Liver (tissue), 3 donors: ENCODE measurements around the gene MGAT5.

ENCODE experiments used
- FOXA1 ChIP-seq: IDR thresholded peaks from 2 replicates; pipeline ENCODE4 v1.6.1; 2016; ENCODE audit warnings: antibody characterized with exemption
- JUND ChIP-seq, 2 donors: IDR thresholded peaks; 2 replicates each; pipeline ENCODE4 v1.6.1; 2016; ENCODE audit warnings: antibody characterized with exemption in 2 of 2
- NR2F2 ChIP-seq: IDR thresholded peaks from 2 replicates; pipeline ENCODE4 v1.6.1; 2016; ENCODE audit warnings: antibody characterized with exemption
- RAD21 ChIP-seq, 2 donors: IDR thresholded peaks; 2 replicates each; pipeline ENCODE4 v1.6.1; 2016; ENCODE audit warnings: antibody characterized with exemption in 2 of 2, mild to moderate bottlenecking in 2 of 2
- RXRA ChIP-seq, 2 donors: IDR thresholded peaks; 2 replicates each; pipeline ENCODE4 v1.6.1; 2017 to 2018; ENCODE audit warnings: antibody characterized with exemption in 2 of 2, mild to moderate bottlenecking in 1 of 2
- SP1 ChIP-seq: IDR thresholded peaks from 2 replicates; pipeline ENCODE4 v1.6.1; 2018; ENCODE audit warnings: antibody characterized with exemption, mild to moderate bottlenecking
- TAF1 ChIP-seq: conservative IDR thresholded peaks from 2 replicates; pipeline ENCODE4 v1.6.1; 2016; ENCODE audit warnings: antibody characterized with exemption, mild to moderate bottlenecking
- TF ChIP-seq, protein P1 (sequence below): fragments of 150-350 bp; IDR thresholded peaks from 2 replicates; pipeline ENCODE4 v1.5.1; 2017; ENCODE audit warnings: improper control_type of control experiment, low read depth, low read length; ENCODE audit not compliant: missing input control
- TF ChIP-seq, protein P2 (sequence below): IDR thresholded peaks from 2 replicates; pipeline ENCODE4 v1.6.1; 2016; ENCODE audit warnings: antibody characterized with exemption
- TF ChIP-seq, protein P3 (sequence below): IDR thresholded peaks from 2 replicates; pipeline ENCODE4 v1.6.1; 2016; ENCODE audit warnings: antibody characterized with exemption
- donor health status: healthy.
- donor health status: healthy.

DNA sequence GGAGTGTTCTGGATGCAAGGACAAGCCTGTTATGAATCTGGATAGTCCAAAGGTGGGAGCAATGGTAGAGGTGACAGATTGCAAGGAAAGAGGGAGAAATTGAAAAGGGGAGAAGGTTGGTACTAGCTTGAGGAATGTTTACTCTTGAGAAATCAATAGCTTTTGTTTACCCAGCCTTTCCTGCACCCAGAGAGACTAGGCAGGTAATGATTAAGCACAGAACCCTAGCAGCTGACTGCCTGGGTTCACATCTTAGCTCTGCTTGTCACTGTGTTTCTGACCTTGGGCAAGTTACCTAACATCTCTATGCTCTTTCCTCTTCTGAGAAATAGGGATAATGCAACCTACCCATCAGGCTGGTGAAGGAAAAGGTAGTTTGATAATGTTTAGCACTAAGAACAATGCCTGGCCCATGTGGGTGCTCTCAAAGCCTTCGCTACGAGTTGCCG is 178.6 kb downstream of the MGAT5 start:
- TF ChIP-seq, protein P1, sequence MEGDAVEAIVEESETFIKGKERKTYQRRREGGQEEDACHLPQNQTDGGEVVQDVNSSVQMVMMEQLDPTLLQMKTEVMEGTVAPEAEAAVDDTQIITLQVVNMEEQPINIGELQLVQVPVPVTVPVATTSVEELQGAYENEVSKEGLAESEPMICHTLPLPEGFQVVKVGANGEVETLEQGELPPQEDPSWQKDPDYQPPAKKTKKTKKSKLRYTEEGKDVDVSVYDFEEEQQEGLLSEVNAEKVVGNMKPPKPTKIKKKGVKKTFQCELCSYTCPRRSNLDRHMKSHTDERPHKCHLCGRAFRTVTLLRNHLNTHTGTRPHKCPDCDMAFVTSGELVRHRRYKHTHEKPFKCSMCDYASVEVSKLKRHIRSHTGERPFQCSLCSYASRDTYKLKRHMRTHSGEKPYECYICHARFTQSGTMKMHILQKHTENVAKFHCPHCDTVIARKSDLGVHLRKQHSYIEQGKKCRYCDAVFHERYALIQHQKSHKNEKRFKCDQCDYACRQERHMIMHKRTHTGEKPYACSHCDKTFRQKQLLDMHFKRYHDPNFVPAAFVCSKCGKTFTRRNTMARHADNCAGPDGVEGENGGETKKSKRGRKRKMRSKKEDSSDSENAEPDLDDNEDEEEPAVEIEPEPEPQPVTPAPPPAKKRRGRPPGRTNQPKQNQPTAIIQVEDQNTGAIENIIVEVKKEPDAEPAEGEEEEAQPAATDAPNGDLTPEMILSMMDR = no peak
- TF ChIP-seq SP1 (peak; percentile 90), RAD21 (IDR thresholded peaks at IDR 0.05) (peak in 1 of 2 donors; percentile 57), RXRA (IDR thresholded peaks at IDR 0.05) (peak; percentile 88 to 91), JUND (IDR thresholded peaks at IDR 0.05) (peak; percentile 80 to 89), FOXA1 (peak; percentile 60), NR2F2 (no peak), TAF1 (peak; percentile 60)
- TF ChIP-seq, protein P2, sequence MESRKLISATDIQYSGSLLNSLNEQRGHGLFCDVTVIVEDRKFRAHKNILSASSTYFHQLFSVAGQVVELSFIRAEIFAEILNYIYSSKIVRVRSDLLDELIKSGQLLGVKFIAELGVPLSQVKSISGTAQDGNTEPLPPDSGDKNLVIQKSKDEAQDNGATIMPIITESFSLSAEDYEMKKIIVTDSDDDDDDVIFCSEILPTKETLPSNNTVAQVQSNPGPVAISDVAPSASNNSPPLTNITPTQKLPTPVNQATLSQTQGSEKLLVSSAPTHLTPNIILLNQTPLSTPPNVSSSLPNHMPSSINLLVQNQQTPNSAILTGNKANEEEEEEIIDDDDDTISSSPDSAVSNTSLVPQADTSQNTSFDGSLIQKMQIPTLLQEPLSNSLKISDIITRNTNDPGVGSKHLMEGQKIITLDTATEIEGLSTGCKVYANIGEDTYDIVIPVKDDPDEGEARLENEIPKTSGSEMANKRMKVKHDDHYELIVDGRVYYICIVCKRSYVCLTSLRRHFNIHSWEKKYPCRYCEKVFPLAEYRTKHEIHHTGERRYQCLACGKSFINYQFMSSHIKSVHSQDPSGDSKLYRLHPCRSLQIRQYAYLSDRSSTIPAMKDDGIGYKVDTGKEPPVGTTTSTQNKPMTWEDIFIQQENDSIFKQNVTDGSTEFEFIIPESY = peak; percentile 79
- TF ChIP-seq, protein P3, sequence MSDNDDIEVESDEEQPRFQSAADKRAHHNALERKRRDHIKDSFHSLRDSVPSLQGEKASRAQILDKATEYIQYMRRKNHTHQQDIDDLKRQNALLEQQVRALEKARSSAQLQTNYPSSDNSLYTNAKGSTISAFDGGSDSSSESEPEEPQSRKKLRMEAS = peak; percentile 82
